Measurements from ENCODE around the gene ZNF69. TPM values are rescaled to one million over a fixed set of nuclear protein-coding genes. Genes with fewer than 3 reads are reported as not detected.
"Not testable (repeated sequence)": the region's sequence is repeated elsewhere in the genome, so short reads cannot be mapped to it uniquely, and the experiment has no call there.

The ZNF69 gene
- total and polyA plus RNA-seq, 4 donors: 2.5 to 12.0 (median 8.9) TPM

GRCh38 chr19:11843722-11844121, 43.9 kb upstream of the ZNF69 start:
- Histone ChIP-seq H3K9ac (ENCODE audit: low read depth in 1 of 2, low read length in 2 of 2) (no peak overlapping the region), H3K27me3 (ENCODE audit: control insufficient read depth in 4 of 4, insufficient read depth in 4 of 4, low read length in 3 of 4) (no peaks in the 10 kb centered on the region), H3K27ac (ENCODE audit: low read depth in 1 of 2, low read length in 2 of 2) (no peak overlapping the region), H3K4me3 (ENCODE audit: low read depth in 1 of 3, low read length in 3 of 3) (no peak overlapping the region), H3K9me3 (ENCODE audit: control insufficient read depth in 4 of 4, low read length in 3 of 4) (peaks cover 0 to 13% (median 7%) of the 10 kb centered on the region in 4 donors), H3K36me3 (ENCODE audit: control insufficient read depth in 4 of 4, insufficient read depth in 3 of 4, low read depth in 1 of 4, low read length in 3 of 4) (no peaks in the 10 kb centered on the region), H3K4me1 (ENCODE audit: control insufficient read depth in 4 of 4, insufficient read depth in 4 of 4, low read length in 3 of 4) (peaks cover 0 to 3% (median 0%) of the 10 kb centered on the region in 4 donors)
- WGBS: 51% methylated on average over 2 of the region's 2 CpGs
- no peak for TF ChIP-seq NR2F2 (IDR thresholded peaks at IDR 0.05)
- no peak for TF ChIP-seq JUND (IDR thresholded peaks at IDR 0.05)
- no peak for TF ChIP-seq SP1 (IDR thresholded peaks at IDR 0.05)
- no peak for TF ChIP-seq CTCF (IDR thresholded peaks at IDR 0.05; ENCODE audit: low read depth, low read length, missing input control)
- no peak for TF ChIP-seq ZBTB33 (IDR thresholded peaks at IDR 0.05)
- no peak for TF ChIP-seq GABPA (IDR thresholded peaks at IDR 0.05 in 1 of 2, conservative IDR thresholded peaks at IDR 0.05 in 1 of 2)
- no peak for TF ChIP-seq EGR1 (IDR thresholded peaks at IDR 0.05; ENCODE audit: low read depth in 2 of 2)
- no peak for TF ChIP-seq FOXA1 (IDR thresholded peaks at IDR 0.05)
- no peak for TF ChIP-seq HNF4A (conservative IDR thresholded peaks at IDR 0.05)
- no peak for TF ChIP-seq YY1 (IDR thresholded peaks at IDR 0.05)
- no peak for TF ChIP-seq TAF1 (conservative IDR thresholded peaks at IDR 0.05)
- TF ChIP-seq RXRA (IDR thresholded peaks at IDR 0.05): no peak
- DNase-seq (ENCODE audit: low spot score): no peak

- H3K9me3 ChIP-seq (ENCODE audit: control insufficient read depth in 4 of 4, low read length in 3 of 4); H3K36me3 ChIP-seq (ENCODE audit: control insufficient read depth in 4 of 4, insufficient read depth in 3 of 4, low read depth in 1 of 4, low read length in 3 of 4); H3K27ac ChIP-seq (ENCODE audit: low read depth in 1 of 2, low read length in 2 of 2); H3K27me3 ChIP-seq (ENCODE audit: control insufficient read depth in 4 of 4, insufficient read depth in 4 of 4, low read length in 3 of 4); DNase-seq (ENCODE audit: low spot score); H3K4me1 ChIP-seq (ENCODE audit: control insufficient read depth in 4 of 4, insufficient read depth in 4 of 4, low read length in 3 of 4); H3K9ac ChIP-seq (ENCODE audit: low read depth in 1 of 2, low read length in 2 of 2); H3K4me3 ChIP-seq (ENCODE audit: low read depth in 1 of 3, low read length in 3 of 3): not testable (repeated sequence)
- 51% methylated on average over 6 of the region's 6 CpGs for WGBS
Observed at GRCh38 chr19:11847615-11848014, 40.0 kb upstream of the ZNF69 start.

- Histone ChIP-seq H3K36me3 (ENCODE audit: control insufficient read depth in 4 of 4, insufficient read depth in 3 of 4, low read depth in 1 of 4, low read length in 3 of 4) (no peaks in the 10 kb centered on the region), H3K9me3 (ENCODE audit: control insufficient read depth in 4 of 4, low read length in 3 of 4) (peaks cover 0 to 4% (median 4%) of the 10 kb centered on the region in 4 donors), H3K4me3 (ENCODE audit: low read depth in 1 of 3, low read length in 3 of 3) (peak overlapping the region in 2 of 3 donors; percentile 59 to 60), H3K9ac (ENCODE audit: low read depth in 1 of 2, low read length in 2 of 2) (no peak overlapping the region), H3K4me1 (ENCODE audit: control insufficient read depth in 4 of 4, insufficient read depth in 4 of 4, low read length in 3 of 4) (peaks cover 0 to 3% (median 1%) of the 10 kb centered on the region in 4 donors), H3K27me3 (ENCODE audit: control insufficient read depth in 4 of 4, insufficient read depth in 4 of 4, low read length in 3 of 4) (no peaks in the 10 kb centered on the region), H3K27ac (ENCODE audit: low read depth in 1 of 2, low read length in 2 of 2) (no peak overlapping the region)
- DNase-seq (ENCODE audit: low spot score): no peak
- WGBS: 36% methylated on average over 11 of the region's 11 CpGs
- TF ChIP-seq FOXA2 (IDR thresholded peaks at IDR 0.05) (no peak), REST (IDR thresholded peaks at IDR 0.05) (no peak), ATF3 (IDR thresholded peaks at IDR 0.05) (no peak), SP1 (IDR thresholded peaks at IDR 0.05) (no peak), JUND (IDR thresholded peaks at IDR 0.05) (no peak), HNF4A (conservative IDR thresholded peaks at IDR 0.05) (no peak), RXRA (IDR thresholded peaks at IDR 0.05) (no peak), EGR1 (IDR thresholded peaks at IDR 0.05; ENCODE audit: low read depth in 2 of 2) (no peak), CTCF (IDR thresholded peaks at IDR 0.05; ENCODE audit: low read depth, low read length, missing input control) (no peak), NR2F2 (IDR thresholded peaks at IDR 0.05) (no peak), YY1 (IDR thresholded peaks at IDR 0.05) (no peak), MAX (IDR thresholded peaks at IDR 0.05) (no peak), GABPA (IDR thresholded peaks at IDR 0.05 in 1 of 2, conservative IDR thresholded peaks at IDR 0.05 in 1 of 2) (no peak)
Observed at GRCh38 chr19:11848200-11848593, 39.4 kb upstream of the ZNF69 start.

Measured in liver (tissue), 9 donors.